Loucy (cell line): ENCODE results near the gene C16orf86.

Experiments used
- H2AFZ ChIP-seq: fragments of 200-600 bp; sonication (generic); 2 replicates; pipeline ENCODE4 v1.6.0; 2016; ENCODE audit warnings: antibody characterized with exemption, mild to moderate bottlenecking, low read length, moderate library complexity
- H3F3A ChIP-seq: fragments of 200-600 bp; 2 replicates; pipeline ENCODE4 v1.6.0; 2016; ENCODE audit warnings: antibody characterized with exemption, low read depth, mild to moderate bottlenecking
- H3K27me3 ChIP-seq: fragments of 200-600 bp; sonication (generic); 2 replicates; pipeline ENCODE4 v1.6.1; 2014; ENCODE audit warnings: low read length, mild to moderate bottlenecking; ENCODE audit not compliant: insufficient read depth, poor library complexity, severe bottlenecking
- H3K36me3 ChIP-seq: fragments of 200-600 bp; sonication (generic); 2 replicates; pipeline ENCODE4 v1.6.1; 2016; ENCODE audit warnings: low read length; ENCODE audit not compliant: insufficient read depth
- H3K4me1 ChIP-seq: fragments of 200-600 bp; sonication (generic); 2 replicates; pipeline ENCODE4 v1.5.1; 2014; ENCODE audit warnings: low read length, mild to moderate bottlenecking; ENCODE audit not compliant: insufficient read depth, poor library complexity, severe bottlenecking
- H3K4me2 ChIP-seq: fragments of 200-600 bp; sonication (generic); 2 replicates; pipeline ENCODE4 v1.6.0; 2014; ENCODE audit warnings: antibody characterized with exemption, low read length, low read depth, mild to moderate bottlenecking; ENCODE audit not compliant: poor library complexity, severe bottlenecking
- H3K4me3 ChIP-seq: fragments of 200-600 bp; sonication (generic); 2 replicates; pipeline ENCODE4 v1.5.1; 2014; ENCODE audit warnings: low read length, mild to moderate bottlenecking, mixed read lengths; ENCODE audit not compliant: poor library complexity, severe bottlenecking
- H3K79me2 ChIP-seq: fragments of 200-600 bp; sonication (generic); 2 replicates; pipeline ENCODE4 v1.6.1; 2014; ENCODE audit warnings: low read length; ENCODE audit not compliant: insufficient read depth
- H3K9ac ChIP-seq: fragments of 200-600 bp; sonication (generic); 2 replicates; pipeline ENCODE4 v1.6.0; 2014; ENCODE audit warnings: mild to moderate bottlenecking, low read depth, low read length, moderate library complexity; ENCODE audit not compliant: poor library complexity, severe bottlenecking
- H3K9me2 ChIP-seq: fragments of 200-600 bp; sonication (generic); replicated peaks from 2 replicates; pipeline ENCODE4 v1.6.1; 2016; ENCODE audit warnings: low read depth, low read length, mixed read lengths
- H3K9me3 ChIP-seq: fragments of 200-600 bp; sonication (generic); 2 replicates; pipeline ENCODE4 v1.6.1; 2014; ENCODE audit warnings: mild to moderate bottlenecking, antibody characterized with exemption, low read length, low read depth; ENCODE audit not compliant: insufficient read depth
- H4K20me1 ChIP-seq: fragments of 200-600 bp; sonication (generic); 2 replicates; pipeline ENCODE4 v1.6.0; 2014; ENCODE audit warnings: antibody characterized with exemption, low read length, mild to moderate bottlenecking; ENCODE audit not compliant: insufficient read depth, poor library complexity, severe bottlenecking
- CTCF ChIP-seq: fragments of 200-600 bp; sonication (generic); conservative IDR thresholded peaks from 2 replicates; pipeline ENCODE4 v1.5.1; 2014; ENCODE audit warnings: mild to moderate bottlenecking, antibody characterized with exemption, low read length
- EZH2phosphoT487 ChIP-seq: fragments of 200-600 bp; IDR thresholded peaks from 2 replicates; pipeline ENCODE4 v1.6.1; 2018; ENCODE audit warnings: antibody characterized with exemption, mild to moderate bottlenecking, moderate library complexity, borderline replicate concordance

C16orf86 gene

GRCh38 chr16:67663151-67663876, 3.3 kb upstream of the C16orf86 start:
- no peaks in the 10 kb centered on the region; the same call in 1 of the 2 replicates for H3K36me3 ChIP-seq
- H3K27me3 ChIP-seq, result no peaks in the 10 kb centered on the region
- no peak overlapping the region for H3K4me2 ChIP-seq
- no peak overlapping the region for H3K9ac ChIP-seq
- no peaks in the 10 kb centered on the region for H3K9me3 ChIP-seq
- H3K4me1 ChIP-seq, result peaks cover 23% of the 10 kb centered on the region
- TF ChIP-seq EZH2phosphoT487 (no peak), CTCF (peak; percentile 56)
- no peak overlapping the region for H3K4me3 ChIP-seq
- H3K79me2 ChIP-seq, result peaks cover 12% of the 10 kb centered on the region; the same call in 1 of the 2 replicates
- H3K9me2 ChIP-seq, result no peaks in the 10 kb centered on the region
- peaks cover 17% of the 10 kb centered on the region for H4K20me1 ChIP-seq
- no peaks in the 10 kb centered on the region for H3F3A ChIP-seq
- no peak overlapping the region for H2AFZ ChIP-seq

GRCh38 chr16:67663877-67664222, 2.8 kb upstream of the C16orf86 start:
- Histone ChIP-seq H3K27me3 (no peaks in the 10 kb centered on the region), H3K4me3 (no peak overlapping the region), H4K20me1 (peaks cover 11% of the 10 kb centered on the region), H3K79me2 (peaks cover 10% of the 10 kb centered on the region; the same call in 1 of the 2 replicates), H3K9ac (no peak overlapping the region), H3K9me3 (no peaks in the 10 kb centered on the region), H2AFZ (no peak overlapping the region), H3K9me2 (no peaks in the 10 kb centered on the region), H3F3A (no peaks in the 10 kb centered on the region), H3K4me2 (no peak overlapping the region), H3K4me1 (peaks cover 24% of the 10 kb centered on the region), H3K36me3 (no peaks in the 10 kb centered on the region)
- no peak for TF ChIP-seq EZH2phosphoT487
- TF ChIP-seq CTCF, result 0 out of 2 replicates have a peak, but pooled peaks have one; percentile 5

GRCh38 chr16:67664258-67664657, 2.4 kb upstream of the C16orf86 start:
- Histone ChIP-seq H3K9me2 (no peaks in the 10 kb centered on the region), H4K20me1 (peaks cover 7% of the 10 kb centered on the region), H3F3A (no peaks in the 10 kb centered on the region), H3K4me2 (no peak overlapping the region), H3K9me3 (no peaks in the 10 kb centered on the region), H2AFZ (no peak overlapping the region), H3K9ac (no peak overlapping the region), H3K27me3 (no peaks in the 10 kb centered on the region), H3K79me2 (peaks cover 6% of the 10 kb centered on the region; the same call in 1 of the 2 replicates), H3K4me1 (peaks cover 20% of the 10 kb centered on the region), H3K4me3 (no peak overlapping the region), H3K36me3 (no peaks in the 10 kb centered on the region)
- TF ChIP-seq CTCF (no peak), EZH2phosphoT487 (no peak)
